ENCODE data around the gene FOXP1. TPM values are rescaled to one million over a fixed set of nuclear protein-coding genes. Genes with fewer than 3 reads are reported as not detected.

Gene FOXP1
- total and polyA plus RNA-seq, 2 of the 13 experiments (the other 11 are each of a cell fraction or from before 2014, with no cell fraction given): 40.4 to 59.0 TPM

- in situ Hi-C loops (cut with HindIII; ENCODE audit: extremely low pct_ligation_motif_present, low pct_unique_long_range_greater_than_20kb): no loop called here
- Histone ChIP-seq H3K36me3 (replicated peaks in 1 of 2; ENCODE audit: control insufficient read depth in 1 of 2, insufficient read depth in 2 of 2, low read length in 2 of 2) (no peaks in the 10 kb centered on the region; a peak in 1 of 5 replicates), H3K4me2 (ENCODE audit: low read depth, low read length) (no peak overlapping the region), H3K27ac (ENCODE audit: extremely low read length, insufficient read depth, low read length) (no peak overlapping the region), H3K9me3 (ENCODE audit: low read length) (no peaks in the 10 kb centered on the region), H3K4me3 (replicated peaks in 1 of 3; ENCODE audit: insufficient read depth in 1 of 3, low read depth in 2 of 3, low read length in 3 of 3) (no peak overlapping the region), H3K4me1 (ENCODE audit: insufficient read depth, low read length) (no peaks in the 10 kb centered on the region), H3K9ac (ENCODE audit: insufficient read depth, low read depth, low read length) (no peak overlapping the region), H3K27me3 (ENCODE audit: control insufficient read depth in 1 of 2, insufficient read depth in 2 of 2, low read length in 2 of 2) (no peaks in the 10 kb centered on the region), H2AFZ (ENCODE audit: low read length) (no peak overlapping the region), H3K79me2 (ENCODE audit: insufficient read depth, low read length) (peaks cover 20% of the 10 kb centered on the region), H4K20me1 (ENCODE audit: insufficient read depth, low read length) (peaks cover 8% of the 10 kb centered on the region)
- DNase-seq (ENCODE audit: low spot score): no peak
- TF ChIP-seq PRDM15 (CRISPR knock-in tag; IDR thresholded peaks at IDR 0.05) (no peak), ZNF639 (CRISPR knock-in tag; conservative IDR thresholded peaks at IDR 0.05) (no peak), ZNF34 (CRISPR knock-in tag; IDR thresholded peaks at IDR 0.05; ENCODE audit: borderline replicate concordance) (no peak), MLLT10 (CRISPR knock-in tag; IDR thresholded peaks at IDR 0.05) (no peak), ZFX (CRISPR knock-in tag; IDR thresholded peaks at IDR 0.05; ENCODE audit: low read depth) (no peak), PBX3 (CRISPR knock-in tag; IDR thresholded peaks at IDR 0.05; ENCODE audit: borderline replicate concordance) (no peak), DNMT3B (CRISPR knock-in tag; conservative IDR thresholded peaks at IDR 0.05) (no peak), AKAP8 (CRISPR knock-in tag; IDR thresholded peaks at IDR 0.05) (no peak)
- no TSS peak for BruUV-seq (replicated peaks)
- intact Hi-C loops (cut with micrococcal nuclease; ENCODE audit: unreplicated experiment): no loop called here
- FAIRE-seq: no peak
- 97% methylated on average over 8 of the region's 8 CpGs for WGBS (ENCODE audit: low lambda C conversion rate)
- ChIA-PET CTCF (ENCODE audit: low intra/inter-chr PET ratio, low total read pairs) (no interaction called here), POLR2A (no interaction called here)
- no peak for ATAC-seq
Observed at GRCh38 chr3:71443332-71443731, 140.2 kb downstream of the FOXP1 start.
